ENCODE results near the gene RAB40C. TPM values are rescaled to one million over a fixed set of nuclear protein-coding genes. Genes with fewer than 3 reads are reported as not detected.
A peak's percentile ranks its signal among the peaks of the same experiment; 100 is the strongest.

RAB40C gene
- total RNA-seq, 1 experiment from 2014 or later = 9.3 TPM

DNA sequence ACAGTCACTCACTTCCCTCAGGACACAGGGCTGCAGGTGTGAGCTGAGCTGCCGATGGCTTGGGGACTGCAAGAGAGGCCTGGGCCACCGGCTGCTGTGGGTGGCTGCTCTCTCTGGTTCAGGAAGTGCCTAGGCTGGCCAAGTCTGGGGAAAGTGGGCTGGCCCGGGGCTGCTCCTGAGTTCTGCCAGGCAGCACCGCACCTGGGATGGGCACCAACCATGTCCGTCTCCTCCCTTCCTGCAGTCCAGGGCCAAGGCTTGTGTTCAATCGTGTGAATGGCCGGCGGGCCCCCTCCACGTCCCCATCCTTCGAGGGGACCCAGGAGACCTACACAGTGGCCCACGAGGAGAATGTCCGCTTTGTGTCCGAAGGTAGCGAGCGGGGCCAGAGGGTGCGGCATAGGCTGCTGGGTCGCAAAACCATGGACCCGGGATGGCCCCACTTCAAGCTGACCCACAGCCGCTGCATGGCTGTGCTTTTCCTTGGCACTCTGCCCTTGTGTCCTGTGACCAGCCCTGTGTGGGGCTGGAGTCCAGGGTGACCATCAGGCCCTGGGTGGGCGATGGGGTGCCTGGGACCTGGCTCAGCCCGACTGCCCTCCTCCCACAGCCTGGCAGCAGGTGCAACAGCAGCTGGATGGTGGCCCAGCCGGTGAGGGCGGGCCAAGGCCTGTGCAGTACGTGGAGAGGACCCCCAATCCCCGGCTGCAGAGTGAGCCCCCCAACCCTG, 57.5 kb downstream of the RAB40C start:
- in situ Hi-C loops (cut with HindIII; ENCODE audit: low pct_unique_long_range_greater_than_20kb, low sequenced_read_pairs) = no loop called here
- DNase-seq (ENCODE audit: low read depth, low spot score) = no peak

- DNase-seq (ENCODE audit: low read depth, low spot score) = peak; percentile 69
- in situ Hi-C loops (cut with HindIII; ENCODE audit: low pct_unique_long_range_greater_than_20kb, low sequenced_read_pairs) = no loop called here
Measured at GRCh38 chr16:648071-648780, 58.4 kb downstream of the RAB40C start.

- in situ Hi-C loops (cut with HindIII; ENCODE audit: low pct_unique_long_range_greater_than_20kb, low sequenced_read_pairs) = no loop called here
- DNase-seq (ENCODE audit: low read depth, low spot score) = peak; percentile 87
Measured at GRCh38 chr16:648781-649589, 59.1 kb downstream of the RAB40C start, which contains the start of gene WDR90. Gene WDR90 (plus strand): TSS chr16:649365. CDS start chr16:649417, 52 bp downstream.

GRCh38 chr16:649631-650030, 59.8 kb downstream of the RAB40C start:
- DNase-seq (ENCODE audit: low read depth, low spot score) = no peak
- in situ Hi-C loops (cut with HindIII; ENCODE audit: low pct_unique_long_range_greater_than_20kb, low sequenced_read_pairs) = no loop called here

GRCh38 chr16:651844-652243, 62.0 kb downstream of the RAB40C start:
- DNase-seq (ENCODE audit: low read depth, low spot score) = peak; percentile 45
- in situ Hi-C loops (cut with HindIII; ENCODE audit: low pct_unique_long_range_greater_than_20kb, low sequenced_read_pairs) = no loop called here

DNA sequence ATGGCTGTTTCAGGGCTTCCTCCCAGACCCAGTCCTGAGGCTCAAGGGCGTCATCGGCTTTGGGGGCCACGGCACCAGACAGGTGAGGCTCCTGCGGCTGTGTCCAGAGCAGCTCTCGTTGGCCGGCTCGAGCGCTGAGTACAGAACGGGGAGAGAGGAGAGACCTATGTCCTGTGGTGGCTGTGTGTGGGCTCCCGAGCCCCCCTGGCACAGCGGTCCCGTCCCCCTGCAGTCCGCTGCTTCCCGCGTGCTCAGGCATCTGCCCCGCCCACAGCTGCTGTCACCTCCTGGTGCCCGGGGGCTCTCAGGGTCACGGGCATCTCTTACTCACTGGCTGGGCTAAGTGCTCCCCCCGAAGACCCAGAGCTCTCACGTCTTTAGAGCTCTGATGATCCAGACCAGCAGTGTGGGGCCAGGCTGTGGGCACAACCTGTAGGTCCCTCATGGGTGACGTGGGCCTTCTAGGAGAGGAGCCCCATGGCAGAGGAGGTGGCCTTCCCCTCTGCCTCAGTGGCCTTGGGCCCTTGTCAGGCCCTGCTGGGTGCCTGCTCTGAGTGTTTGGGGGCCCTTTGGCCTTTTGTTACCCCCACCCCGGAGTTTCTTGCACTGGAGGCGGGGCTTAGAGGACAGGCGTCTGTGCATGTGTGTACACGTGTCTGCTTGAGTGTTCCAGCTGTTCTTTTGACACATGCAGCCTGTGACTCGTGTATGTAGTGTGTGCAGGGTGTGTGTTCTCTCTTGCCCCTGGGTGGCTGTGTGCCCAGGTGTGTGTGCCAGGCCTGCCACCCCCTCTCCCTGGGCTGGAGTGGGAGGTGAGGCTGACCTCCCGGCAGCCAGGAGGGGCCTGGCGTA, 62.8 kb downstream of the RAB40C start:
- no peak for DNase-seq (ENCODE audit: low read depth, low spot score)
- in situ Hi-C loops (cut with HindIII; ENCODE audit: low pct_unique_long_range_greater_than_20kb, low sequenced_read_pairs) = no loop called here

DNA sequence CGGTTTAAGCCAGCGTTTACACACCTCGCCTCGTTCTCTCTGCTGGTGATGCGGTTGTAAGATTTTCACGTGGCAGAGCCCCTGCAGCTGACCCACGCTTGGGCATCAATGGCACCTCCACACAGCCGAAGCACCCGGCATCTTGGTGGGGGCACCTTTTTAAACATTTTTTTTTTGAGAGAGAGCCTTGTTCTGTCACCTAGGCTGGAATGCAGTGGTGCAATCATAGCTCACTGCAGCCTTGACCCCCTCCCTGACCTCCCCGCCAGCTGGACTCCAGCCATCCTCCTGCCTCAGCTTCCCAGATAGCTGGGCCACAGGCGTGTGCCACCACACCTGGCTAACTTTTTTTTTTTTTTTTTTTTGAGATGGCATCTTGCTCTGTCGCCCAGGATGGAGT, 64.2 kb downstream of the RAB40C start:
- in situ Hi-C loops (cut with HindIII; ENCODE audit: low pct_unique_long_range_greater_than_20kb, low sequenced_read_pairs) = no loop called here
- DNase-seq (ENCODE audit: low read depth, low spot score) = no peak

GRCh38 chr16:657487-657886, 67.6 kb downstream of the RAB40C start:
- no peak for DNase-seq (ENCODE audit: low read depth, low spot score)
- in situ Hi-C loops (cut with HindIII; ENCODE audit: low pct_unique_long_range_greater_than_20kb, low sequenced_read_pairs) = no loop called here

DNA sequence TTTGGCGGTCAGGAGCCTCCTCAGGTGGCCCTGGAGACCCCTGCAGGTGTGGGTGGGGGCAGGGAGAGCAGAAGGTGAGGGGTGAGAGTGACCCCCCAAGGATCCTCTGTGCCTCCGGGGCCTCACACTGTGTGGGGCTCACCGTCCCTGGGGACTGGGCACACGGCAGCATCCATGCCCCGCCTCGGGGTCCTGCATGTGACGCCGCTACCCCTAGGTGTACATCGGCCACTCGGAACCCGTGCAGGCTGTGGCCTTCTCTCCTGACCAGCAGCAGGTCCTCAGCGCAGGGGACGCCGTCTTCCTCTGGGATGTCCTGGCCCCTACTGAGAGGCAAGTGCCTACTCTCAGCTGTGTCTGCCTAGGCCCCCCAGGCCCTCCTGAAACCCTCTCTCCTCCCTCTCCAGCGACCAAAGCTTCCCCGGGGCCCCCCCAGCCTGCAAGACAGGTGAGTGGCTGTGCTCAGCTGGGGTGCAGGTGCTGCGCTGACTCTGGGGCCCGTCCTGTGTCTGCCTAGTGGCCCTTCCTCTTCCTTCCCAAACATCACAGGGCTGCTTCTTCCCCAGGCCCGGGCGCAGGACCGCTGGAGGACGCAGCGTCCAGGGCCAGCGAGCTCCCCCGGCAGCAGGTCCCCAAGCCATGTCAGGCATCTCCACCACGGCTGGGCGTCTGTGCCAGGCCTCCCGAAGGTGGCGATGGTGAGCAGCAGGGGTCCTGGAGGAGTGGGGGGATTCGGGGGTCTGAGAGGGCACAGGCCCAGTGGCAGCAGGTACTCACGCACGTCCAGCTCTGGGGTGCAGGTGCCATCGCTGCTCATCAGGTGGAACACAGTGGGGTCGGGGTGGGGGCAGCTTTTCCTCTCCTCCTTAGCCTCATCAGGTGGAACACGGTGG, 69.1 kb downstream of the RAB40C start:
- in situ Hi-C loops (cut with HindIII; ENCODE audit: low pct_unique_long_range_greater_than_20kb, low sequenced_read_pairs) = no loop called here
- no peak for DNase-seq (ENCODE audit: low read depth, low spot score)

GRCh38 chr16:659618-660017, 69.8 kb downstream of the RAB40C start:
- in situ Hi-C loops (cut with HindIII; ENCODE audit: low pct_unique_long_range_greater_than_20kb, low sequenced_read_pairs) = no loop called here
- DNase-seq (ENCODE audit: low read depth, low spot score) = no peak

- DNase-seq (ENCODE audit: low read depth, low spot score) = no peak
- in situ Hi-C loops (cut with HindIII; ENCODE audit: low pct_unique_long_range_greater_than_20kb, low sequenced_read_pairs) = no loop called here
Measured at GRCh38 chr16:660132-660458, 70.2 kb downstream of the RAB40C start.

- in situ Hi-C loops (cut with HindIII; ENCODE audit: low pct_unique_long_range_greater_than_20kb, low sequenced_read_pairs) = no loop called here
- peak; percentile 90 for DNase-seq (ENCODE audit: low read depth, low spot score)
Measured at GRCh38 chr16:660459-661183, 70.8 kb downstream of the RAB40C start.

- in situ Hi-C loops (cut with HindIII; ENCODE audit: low pct_unique_long_range_greater_than_20kb, low sequenced_read_pairs) = no loop called here
- DNase-seq (ENCODE audit: low read depth, low spot score) = no peak
Measured at GRCh38 chr16:661184-661821, 71.4 kb downstream of the RAB40C start.

GRCh38 chr16:662095-662494, 72.2 kb downstream of the RAB40C start:
- no peak for DNase-seq (ENCODE audit: low read depth, low spot score)
- in situ Hi-C loops (cut with HindIII; ENCODE audit: low pct_unique_long_range_greater_than_20kb, low sequenced_read_pairs) = no loop called here

DNA sequence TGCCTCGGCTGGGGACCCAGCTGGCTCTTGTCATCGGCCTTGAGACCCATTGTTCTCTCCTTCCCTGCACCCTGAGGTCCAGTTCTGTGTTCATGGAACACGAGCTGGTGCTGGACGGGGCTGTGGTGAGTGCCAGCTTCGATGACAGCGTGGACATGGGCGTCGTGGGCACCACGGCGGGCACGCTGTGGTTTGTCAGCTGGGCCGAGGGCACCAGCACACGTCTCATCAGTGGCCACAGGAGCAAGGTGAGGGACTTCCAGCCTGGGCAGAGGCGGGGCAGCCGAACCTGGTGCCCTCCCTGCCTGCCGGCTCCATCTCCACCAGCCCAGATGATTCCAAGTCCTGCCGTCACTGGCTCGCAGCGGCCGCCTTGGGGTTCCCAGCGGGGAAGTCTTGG, 72.7 kb downstream of the RAB40C start:
- in situ Hi-C loops (cut with HindIII; ENCODE audit: low pct_unique_long_range_greater_than_20kb, low sequenced_read_pairs) = no loop called here
- DNase-seq (ENCODE audit: low read depth, low spot score) = no peak

- no peak for DNase-seq (ENCODE audit: low read depth, low spot score)
- in situ Hi-C loops (cut with HindIII; ENCODE audit: low pct_unique_long_range_greater_than_20kb, low sequenced_read_pairs) = no loop called here
Measured at GRCh38 chr16:666572-666971, 76.7 kb downstream of the RAB40C start.

All from SK-MEL-5 (cell line).